Muscle layer of duodenum (tissue), 2 donors: Measurements from ENCODE around the gene SYNRG.
"Not testable (repeated sequence)": the region's sequence is repeated elsewhere in the genome, so short reads cannot be mapped to it uniquely, and the experiment has no call there.

ENCODE experiments used
- H3K27ac ChIP-seq: one replicate; pipeline ENCODE4 v1.7.0; 2013; ENCODE audit warnings: mild to moderate bottlenecking, low read length
- H3K27me3 ChIP-seq: one replicate; pipeline ENCODE4 v1.7.0; 2013; ENCODE audit warnings: low read depth, mild to moderate bottlenecking, control low read depth, low read length
- H3K36me3 ChIP-seq, 2 donors: one replicate each; pipeline ENCODE4 v1.7.0; 2013; ENCODE audit warnings: low read length in 2 of 2, control low read depth in 1 of 2, mild to moderate bottlenecking in 1 of 2; ENCODE audit not compliant: insufficient read depth in 2 of 2, control insufficient read depth in 1 of 2
- H3K4me1 ChIP-seq, 2 donors: one replicate each; pipeline ENCODE4 v1.7.0; 2013; ENCODE audit warnings: low read length in 2 of 2, mild to moderate bottlenecking in 2 of 2, control low read depth in 1 of 2, moderate library complexity in 1 of 2; ENCODE audit not compliant: insufficient read depth in 2 of 2, control insufficient read depth in 1 of 2
- H3K4me3 ChIP-seq, 2 donors: one replicate each; pipeline ENCODE4 v1.7.0; 2013; ENCODE audit warnings: low read length in 2 of 2, low read depth in 1 of 2, mild to moderate bottlenecking in 1 of 2
- H3K9me3 ChIP-seq, 2 donors: one replicate each; pipeline ENCODE4 v1.7.0; 2013; ENCODE audit warnings: low read length in 2 of 2, control low read depth in 1 of 2, mild to moderate bottlenecking in 1 of 2; ENCODE audit not compliant: control insufficient read depth in 1 of 2
- donor health status: healthy.

SYNRG gene

GRCh38 chr17:37513711-37514110 is 95.5 kb downstream of the SYNRG start:
- Histone ChIP-seq H3K36me3 (peaks cover 24 to 49% of the 10 kb centered on the region in 2 donors), H3K27ac (no peak overlapping the region), H3K9me3 (no peaks in the 10 kb centered on the region), H3K4me1 (peaks cover 0 to 8% of the 10 kb centered on the region in 2 donors), H3K4me3 (no peak overlapping the region), H3K27me3 (no peaks in the 10 kb centered on the region)

- no peak overlapping the region for H3K4me3 ChIP-seq
- no peak overlapping the region for H3K27ac ChIP-seq
- H3K4me1 ChIP-seq = peaks cover 0 to 8% of the 10 kb centered on the region in 2 donors
- H3K9me3 ChIP-seq = no peaks in the 10 kb centered on the region
- peaks cover 12 to 38% of the 10 kb centered on the region in 2 donors for H3K36me3 ChIP-seq
- no peaks in the 10 kb centered on the region for H3K27me3 ChIP-seq
Observed at GRCh38 chr17:37512442-37513068, 96.7 kb downstream of the SYNRG start.

- peaks cover 7 to 30% of the 10 kb centered on the region in 2 donors for H3K36me3 ChIP-seq
- H3K27me3 ChIP-seq, H3K4me3 ChIP-seq, H3K4me1 ChIP-seq, H3K27ac ChIP-seq, H3K9me3 ChIP-seq: not testable (repeated sequence)
Observed at GRCh38 chr17:37511642-37512041, 97.6 kb downstream of the SYNRG start.

GRCh38 chr17:37510056-37510455 is 99.2 kb downstream of the SYNRG start:
- Histone ChIP-seq H3K27ac (no peak overlapping the region), H3K4me3 (no peak overlapping the region), H3K27me3 (no peaks in the 10 kb centered on the region), H3K4me1 (no peaks in the 10 kb centered on the region), H3K9me3 (no peaks in the 10 kb centered on the region), H3K36me3 (peaks cover 7 to 27% of the 10 kb centered on the region in 2 donors)

- Histone ChIP-seq H3K4me1 (no peaks in the 10 kb centered on the region), H3K9me3 (no peaks in the 10 kb centered on the region), H3K27ac (no peak overlapping the region), H3K4me3 (no peak overlapping the region), H3K36me3 (peaks cover 2 to 5% of the 10 kb centered on the region in 2 donors), H3K27me3 (no peaks in the 10 kb centered on the region)
Observed at GRCh38 chr17:37507111-37507510, 102.1 kb downstream of the SYNRG start.

- Histone ChIP-seq H3K4me3 (no peak overlapping the region), H3K27me3 (no peaks in the 10 kb centered on the region), H3K27ac (no peak overlapping the region), H3K9me3 (no peaks in the 10 kb centered on the region), H3K36me3 (peaks cover 0 to 3% of the 10 kb centered on the region in 2 donors), H3K4me1 (no peaks in the 10 kb centered on the region)
Observed at GRCh38 chr17:37506678-37507077, 102.5 kb downstream of the SYNRG start.

GRCh38 chr17:37505333-37505732 is 103.9 kb downstream of the SYNRG start:
- Histone ChIP-seq H3K9me3 (no peaks in the 10 kb centered on the region), H3K27me3 (no peaks in the 10 kb centered on the region), H3K4me1 (no peaks in the 10 kb centered on the region), H3K4me3 (no peak overlapping the region), H3K36me3 (peaks cover 0 to 3% of the 10 kb centered on the region in 2 donors), H3K27ac (no peak overlapping the region)

- H3K4me3 ChIP-seq = no peak overlapping the region
- H3K36me3 ChIP-seq = no peaks in the 10 kb centered on the region
- H3K27me3 ChIP-seq = no peaks in the 10 kb centered on the region
- no peaks in the 10 kb centered on the region for H3K4me1 ChIP-seq
- H3K27ac ChIP-seq = no peak overlapping the region
- H3K9me3 ChIP-seq = no peaks in the 10 kb centered on the region
Observed at GRCh38 chr17:37503148-37503547, 106.1 kb downstream of the SYNRG start.

- Histone ChIP-seq H3K9me3 (no peaks in the 10 kb centered on the region), H3K4me3 (no peak overlapping the region), H3K36me3 (no peaks in the 10 kb centered on the region)
Observed at GRCh38 chr17:37502009-37502936, 106.9 kb downstream of the SYNRG start.

GRCh38 chr17:37500378-37500777 is 108.8 kb downstream of the SYNRG start:
- no peak overlapping the region for H3K27ac ChIP-seq
- no peaks in the 10 kb centered on the region for H3K36me3 ChIP-seq
- H3K4me3 ChIP-seq = no peak overlapping the region
- H3K4me1 ChIP-seq = no peaks in the 10 kb centered on the region
- no peaks in the 10 kb centered on the region for H3K27me3 ChIP-seq
- H3K9me3 ChIP-seq = no peaks in the 10 kb centered on the region

More at GRCh38 chr17:37502009-37502936, 106.9 kb downstream of the SYNRG start:
- Histone ChIP-seq H3K27me3 (no peaks in the 10 kb centered on the region), H3K4me1 (no peaks in the 10 kb centered on the region), H3K27ac (no peak overlapping the region)

- Histone ChIP-seq H3K27me3 (no peaks in the 10 kb centered on the region), H3K4me1 (peaks cover 5 to 31% of the 10 kb centered on the region in 2 donors)
Observed at GRCh38 chr17:37494971-37495370, 114.2 kb downstream of the SYNRG start.

More at GRCh38 chr17:37494971-37495370, 114.2 kb downstream of the SYNRG start:
- no peaks in the 10 kb centered on the region for H3K9me3 ChIP-seq
- H3K4me3 ChIP-seq = no peak overlapping the region
- no peak overlapping the region for H3K27ac ChIP-seq
- no peaks in the 10 kb centered on the region for H3K36me3 ChIP-seq
